Measurements from ENCODE around the gene VCL.

DNA sequence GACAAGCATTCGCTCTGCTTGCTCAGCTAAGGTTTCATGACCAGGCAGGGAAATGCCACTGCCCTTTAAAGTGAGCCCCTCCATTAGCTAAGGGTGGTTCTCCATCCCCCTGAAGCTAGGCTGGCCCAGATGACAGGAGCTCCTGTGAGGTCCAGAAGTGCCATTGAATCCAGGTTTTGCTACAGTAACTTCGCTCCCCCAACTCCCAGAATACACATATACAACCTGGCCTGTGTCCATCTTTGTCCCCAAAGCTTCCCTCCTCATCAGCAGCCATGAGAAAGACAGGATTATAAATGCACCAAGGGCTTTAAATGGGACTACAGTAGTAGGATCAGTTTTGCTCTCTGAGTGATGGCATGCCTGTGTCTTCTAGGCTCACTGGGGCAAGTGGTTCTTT, 35.5 kb upstream of the VCL start:
- TF ChIP-seq, protein P1, sequence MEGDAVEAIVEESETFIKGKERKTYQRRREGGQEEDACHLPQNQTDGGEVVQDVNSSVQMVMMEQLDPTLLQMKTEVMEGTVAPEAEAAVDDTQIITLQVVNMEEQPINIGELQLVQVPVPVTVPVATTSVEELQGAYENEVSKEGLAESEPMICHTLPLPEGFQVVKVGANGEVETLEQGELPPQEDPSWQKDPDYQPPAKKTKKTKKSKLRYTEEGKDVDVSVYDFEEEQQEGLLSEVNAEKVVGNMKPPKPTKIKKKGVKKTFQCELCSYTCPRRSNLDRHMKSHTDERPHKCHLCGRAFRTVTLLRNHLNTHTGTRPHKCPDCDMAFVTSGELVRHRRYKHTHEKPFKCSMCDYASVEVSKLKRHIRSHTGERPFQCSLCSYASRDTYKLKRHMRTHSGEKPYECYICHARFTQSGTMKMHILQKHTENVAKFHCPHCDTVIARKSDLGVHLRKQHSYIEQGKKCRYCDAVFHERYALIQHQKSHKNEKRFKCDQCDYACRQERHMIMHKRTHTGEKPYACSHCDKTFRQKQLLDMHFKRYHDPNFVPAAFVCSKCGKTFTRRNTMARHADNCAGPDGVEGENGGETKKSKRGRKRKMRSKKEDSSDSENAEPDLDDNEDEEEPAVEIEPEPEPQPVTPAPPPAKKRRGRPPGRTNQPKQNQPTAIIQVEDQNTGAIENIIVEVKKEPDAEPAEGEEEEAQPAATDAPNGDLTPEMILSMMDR (IDR thresholded peaks at IDR 0.05), result no peak
- no peak for TF ChIP-seq POLR2A (IDR thresholded peaks at IDR 0.05)
- no peak for TF ChIP-seq POLR2AphosphoS5 (IDR thresholded peaks at IDR 0.05)
- no peak for TF ChIP-seq EP300 (IDR thresholded peaks at IDR 0.05)

Measured in upper lobe of left lung (tissue), 4 donors.